ENCODE results near the gene GPR32.
"Not testable (repeated sequence)": the region's sequence is repeated elsewhere in the genome, so short reads cannot be mapped to it uniquely, and the experiment has no call there.

The GPR32 gene

DNA sequence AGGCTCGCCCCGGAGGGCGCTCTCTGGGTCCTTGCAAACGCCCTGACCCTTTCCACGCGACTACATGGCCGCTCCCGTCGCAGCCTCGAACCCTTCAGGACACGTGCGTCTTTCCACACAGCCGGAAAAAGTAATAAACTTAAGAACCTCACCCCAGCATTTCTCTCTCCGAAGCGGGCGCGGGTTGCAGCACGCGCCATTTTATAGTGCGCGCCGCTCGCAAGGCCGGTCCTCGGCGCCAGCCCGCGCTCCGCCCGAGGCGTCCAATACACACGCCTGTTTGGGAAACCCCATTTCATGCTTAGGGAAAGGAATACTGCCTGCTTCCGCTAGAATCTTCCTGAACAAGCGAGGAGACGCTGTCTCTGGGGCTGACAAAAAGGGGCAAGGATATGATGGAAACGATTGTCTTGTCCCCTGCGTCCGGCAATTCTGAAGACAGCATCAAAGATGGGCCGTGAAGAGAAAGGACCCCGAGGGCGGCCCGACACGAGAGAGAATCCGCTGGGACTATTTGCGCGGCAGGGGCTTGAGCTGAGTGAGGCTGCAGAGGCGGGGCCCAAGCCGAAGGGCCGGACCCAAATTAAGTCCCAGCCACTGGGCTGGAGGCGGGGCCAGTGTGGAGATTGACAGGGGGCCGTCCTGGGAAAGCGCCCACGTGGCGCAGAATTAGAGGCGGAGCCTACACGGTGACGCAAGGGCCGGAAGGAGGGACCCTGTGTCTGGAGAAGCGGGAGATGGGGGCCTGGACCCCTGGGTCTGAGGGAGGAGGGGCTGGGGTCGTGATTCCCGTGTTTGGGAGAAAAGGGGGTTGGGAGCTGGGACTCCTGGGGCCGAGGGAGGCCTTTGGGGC lies 34.4 kb downstream of the GPR32 start:
- peak; percentile 99 for DNase-seq

DNA sequence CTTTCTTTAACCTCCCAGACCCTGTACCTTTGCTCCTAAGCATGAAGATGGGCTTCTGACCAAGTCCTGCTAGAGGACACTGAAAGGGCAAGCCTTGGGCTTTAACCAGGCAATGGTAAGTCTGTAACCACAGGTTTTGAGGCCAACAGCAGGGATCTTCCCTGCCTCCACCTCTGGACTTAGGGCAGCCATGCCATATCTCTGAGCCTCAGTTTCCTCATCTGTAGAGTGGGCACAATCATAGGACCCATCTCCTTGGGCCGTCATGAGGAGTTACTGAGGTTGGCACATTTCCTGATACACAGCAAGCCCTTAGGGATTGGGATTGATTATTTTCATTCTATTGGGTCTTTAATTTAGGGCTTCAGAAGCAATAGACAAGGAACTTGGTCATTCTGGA lies 38.6 kb downstream of the GPR32 start:
- no peak for DNase-seq

DNA sequence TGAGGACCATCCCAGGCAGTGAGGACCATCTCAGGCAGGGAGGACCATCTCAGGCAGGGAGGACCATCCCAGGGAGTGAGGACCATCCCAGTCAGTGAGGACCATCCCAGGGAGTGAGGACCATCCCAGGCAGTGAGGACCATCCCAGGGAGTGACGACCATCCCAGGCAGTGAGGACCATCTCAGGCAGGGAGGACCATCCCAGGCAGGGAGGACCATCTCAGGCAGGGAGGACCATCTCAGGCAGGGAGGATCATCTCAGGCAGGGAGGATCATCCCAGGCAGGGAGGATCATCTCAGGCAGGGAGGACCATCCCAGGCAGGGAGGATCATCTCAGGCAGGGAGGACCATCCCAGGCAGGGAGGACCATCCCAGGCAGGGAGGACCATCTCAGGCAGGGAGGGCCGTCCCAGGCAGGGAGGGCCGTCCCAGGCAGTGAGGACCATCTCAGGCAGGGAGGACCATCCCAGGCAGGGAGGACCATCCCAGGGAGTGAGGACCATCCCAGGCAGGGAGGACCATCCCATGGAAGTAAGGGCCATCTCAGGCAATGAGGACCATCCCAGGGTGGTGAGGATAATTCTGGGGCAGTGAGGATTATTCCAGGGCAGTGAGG lies 41.5 kb downstream of the GPR32 start:
- DNase-seq: not testable (repeated sequence)

DNA sequence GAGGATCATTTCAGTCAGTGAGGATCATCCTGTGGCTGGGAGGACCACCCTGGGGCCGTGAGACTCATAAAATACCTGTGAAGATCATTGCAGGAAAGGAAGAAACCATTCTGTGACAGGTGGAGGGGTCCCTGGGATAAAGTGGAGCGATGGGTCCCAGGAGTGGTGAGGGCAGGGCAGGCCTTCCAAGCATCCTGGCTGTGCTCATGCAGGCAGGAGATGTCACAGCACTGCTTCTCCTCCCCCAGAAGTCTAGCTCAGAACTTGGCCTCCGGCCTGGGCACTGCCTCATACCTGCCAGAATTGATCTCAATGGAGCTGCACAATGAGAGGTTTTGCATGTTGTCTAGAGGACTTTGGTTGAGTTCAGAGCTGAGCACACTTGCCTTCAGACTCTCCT lies 42.2 kb downstream of the GPR32 start:
- no peak for DNase-seq

DNA sequence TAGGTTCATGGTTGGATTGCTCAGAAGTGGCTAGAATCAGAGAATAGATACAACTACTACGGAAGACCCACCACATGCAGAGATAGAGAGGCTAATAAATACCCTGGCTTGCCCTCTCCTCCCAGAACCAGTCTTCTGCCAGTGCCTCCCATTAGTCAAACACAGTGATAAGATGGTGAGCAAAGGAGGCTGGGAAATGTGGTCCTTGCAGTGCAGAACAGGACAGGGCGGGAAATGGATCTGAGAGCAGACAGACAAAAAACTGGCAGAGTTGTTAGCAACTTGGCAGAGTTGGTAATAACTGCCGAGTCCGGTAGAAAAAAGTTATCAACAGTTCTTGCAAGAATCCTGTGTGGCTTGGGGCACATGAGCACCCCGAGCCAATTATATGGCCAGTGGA lies 44.6 kb downstream of the GPR32 start:
- DNase-seq: no peak

DNA sequence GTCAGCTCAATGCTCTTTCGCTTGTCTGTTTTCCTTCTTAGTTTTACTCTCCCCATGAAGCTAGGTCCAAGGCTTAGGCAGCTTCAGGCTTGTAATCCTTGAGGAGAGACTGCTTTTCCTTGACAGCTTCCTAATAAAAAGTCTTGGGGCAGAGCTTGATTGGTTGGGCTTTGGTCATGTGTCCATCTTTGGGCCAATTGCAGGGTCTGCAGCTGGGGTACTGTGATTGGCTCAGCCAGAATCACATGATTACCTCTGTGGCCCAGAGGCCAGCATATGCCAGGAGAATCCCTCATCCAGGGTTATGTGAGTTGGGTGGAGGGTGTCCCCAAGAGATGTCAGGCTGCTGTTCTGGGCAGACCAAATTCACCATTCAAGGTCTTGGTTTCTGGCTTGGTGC lies 45.2 kb downstream of the GPR32 start:
- no peak for DNase-seq

DNA sequence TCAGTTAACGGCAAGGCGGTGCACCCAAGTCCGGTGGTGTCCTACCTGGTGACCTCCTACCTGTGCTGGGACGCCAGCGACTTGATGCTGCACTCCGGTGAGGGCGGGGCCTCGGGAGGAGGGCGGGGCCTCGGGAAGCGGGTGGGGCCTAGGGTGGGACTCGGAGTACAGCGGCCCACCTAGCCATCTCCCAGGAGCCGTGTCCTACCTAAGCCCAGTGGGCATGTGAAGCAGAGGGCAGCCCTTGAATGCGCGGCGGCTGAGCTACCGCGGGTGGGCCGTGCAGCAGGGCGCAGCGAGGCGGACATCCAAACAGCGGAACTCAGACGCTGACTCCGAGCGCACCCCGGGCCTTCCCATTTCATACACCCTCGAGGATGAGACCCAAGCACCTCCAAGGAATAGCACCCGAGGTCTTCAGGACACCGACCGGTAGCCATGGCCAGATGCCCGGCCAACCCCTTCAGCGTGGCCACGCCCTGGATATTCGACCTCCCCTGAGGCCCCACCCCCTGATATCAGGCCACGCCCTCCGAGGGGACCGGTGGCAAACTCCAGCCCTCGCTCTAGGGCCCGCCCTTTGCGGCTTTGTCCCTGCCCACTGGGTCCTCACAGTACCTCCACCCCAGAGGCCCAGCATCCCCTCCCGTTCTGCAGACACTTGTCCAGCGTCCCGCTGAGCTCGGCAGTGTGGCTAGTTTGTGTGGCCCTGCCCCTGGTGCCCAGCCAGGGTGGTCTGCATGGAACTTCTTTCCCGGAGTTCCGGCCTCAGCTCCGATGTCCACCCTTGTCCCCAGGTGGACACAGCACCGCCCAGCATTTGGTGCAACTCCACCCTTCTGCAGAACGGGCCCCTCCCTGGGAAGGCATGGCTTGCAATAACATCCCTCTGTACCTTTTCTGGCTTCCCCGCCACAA lies 47.9 kb downstream of the GPR32 start:
- DNase-seq: peak; percentile 46

DNA sequence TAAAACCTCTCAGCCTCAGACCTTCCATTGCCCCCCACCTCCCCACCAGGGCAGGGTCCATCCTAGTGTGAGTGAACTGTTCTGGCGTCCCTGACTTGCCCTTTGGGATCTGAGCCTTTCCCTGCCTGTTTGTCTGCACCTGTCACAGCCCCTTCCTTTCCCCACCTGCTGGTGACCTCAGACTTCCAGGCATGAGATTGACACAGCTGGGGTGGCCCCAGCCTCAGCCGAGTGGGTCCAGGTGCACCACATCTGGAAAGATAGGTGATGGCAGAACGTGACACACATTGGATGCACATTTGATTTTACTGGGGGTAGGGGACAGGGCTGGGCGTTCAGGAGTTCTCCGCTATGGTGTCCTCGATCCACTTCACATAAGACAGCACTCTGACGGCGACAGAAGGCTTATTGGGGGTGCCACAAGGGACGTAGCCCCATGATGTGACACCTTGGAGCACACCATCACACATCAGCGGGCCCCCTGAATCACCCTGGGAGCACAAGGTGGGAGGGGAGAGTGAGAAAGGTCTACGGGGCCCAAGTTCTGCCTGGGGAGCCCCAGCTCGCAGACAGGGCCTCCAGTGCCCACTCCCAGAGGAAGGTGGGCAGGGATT lies 48.7 kb downstream of the GPR32 start:
- no peak for DNase-seq

DNA sequence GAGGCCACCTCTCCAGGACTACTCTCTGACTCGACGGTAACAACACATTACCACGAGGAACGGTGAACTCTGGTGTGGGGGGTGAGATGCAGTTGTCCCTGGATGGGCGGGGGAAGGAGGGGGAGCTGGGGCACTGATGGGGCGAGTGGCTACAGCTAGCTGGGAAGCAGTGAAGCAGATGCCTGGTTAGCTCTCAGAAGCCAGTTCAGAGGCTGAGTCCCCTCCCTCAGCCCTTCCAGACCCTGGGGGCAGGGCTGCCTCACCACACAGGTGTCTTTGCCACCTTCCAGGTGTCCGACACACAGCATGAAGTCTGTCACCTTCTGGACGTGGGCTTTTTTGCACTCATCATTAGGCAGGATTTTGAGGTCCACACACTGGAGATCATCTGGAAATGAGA lies 49.4 kb downstream of the GPR32 start:
- no peak for DNase-seq

DNA sequence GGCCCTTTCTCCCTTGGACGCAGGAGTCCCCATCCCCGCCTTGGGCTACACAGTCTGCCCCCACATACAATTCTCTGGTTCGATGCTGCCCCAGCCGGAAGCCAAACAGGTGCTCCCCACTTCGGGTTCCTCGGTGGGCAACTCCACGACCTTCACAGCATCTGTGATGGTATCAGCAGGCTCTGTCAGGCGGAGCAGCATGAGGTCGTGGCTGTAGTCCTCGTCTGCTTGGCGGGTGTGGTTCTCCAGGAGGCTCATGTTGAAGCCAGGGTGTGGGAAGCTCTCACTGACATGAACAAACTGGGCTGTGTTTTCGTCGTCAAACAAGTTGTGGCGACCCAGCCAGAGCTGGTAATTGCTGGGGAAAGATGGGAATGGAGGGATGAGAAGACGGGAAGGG lies 49.8 kb downstream of the GPR32 start:
- no peak for DNase-seq

DNA sequence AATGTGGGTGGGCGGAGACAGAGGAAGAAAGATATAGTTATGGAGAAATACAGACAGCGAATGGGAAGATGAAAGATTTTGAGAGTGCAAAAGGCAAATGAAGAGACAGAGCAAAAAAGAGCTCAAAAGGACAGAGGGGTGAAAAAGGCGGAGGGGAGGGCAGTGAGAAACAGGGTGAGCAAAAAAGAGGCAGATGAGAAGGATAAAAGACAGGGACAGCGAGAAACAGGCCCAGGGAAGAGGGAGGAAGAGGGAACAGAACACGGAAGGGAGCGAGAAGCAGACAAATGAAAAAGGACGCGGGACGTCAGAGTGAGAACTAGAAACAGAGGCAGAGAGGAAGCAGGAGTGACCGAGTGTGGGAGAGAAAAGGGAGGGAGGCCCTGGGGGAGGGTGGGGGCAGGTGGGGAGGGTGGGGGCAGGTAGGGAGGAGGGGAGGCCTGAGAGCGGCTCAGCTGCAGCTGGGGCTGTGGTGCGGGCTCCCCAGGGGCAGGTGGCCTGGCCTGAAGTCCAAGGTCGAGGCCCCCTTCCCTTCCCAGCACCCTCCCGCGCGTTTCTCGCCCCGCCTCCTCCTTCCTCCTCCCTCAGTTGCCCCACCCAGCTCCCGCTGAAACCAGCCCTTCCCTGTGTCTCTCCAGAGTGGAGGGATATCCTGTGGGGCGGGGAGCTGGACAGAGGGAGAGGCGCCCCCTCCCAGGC lies 50.4 kb downstream of the GPR32 start:
- no peak for DNase-seq

DNA sequence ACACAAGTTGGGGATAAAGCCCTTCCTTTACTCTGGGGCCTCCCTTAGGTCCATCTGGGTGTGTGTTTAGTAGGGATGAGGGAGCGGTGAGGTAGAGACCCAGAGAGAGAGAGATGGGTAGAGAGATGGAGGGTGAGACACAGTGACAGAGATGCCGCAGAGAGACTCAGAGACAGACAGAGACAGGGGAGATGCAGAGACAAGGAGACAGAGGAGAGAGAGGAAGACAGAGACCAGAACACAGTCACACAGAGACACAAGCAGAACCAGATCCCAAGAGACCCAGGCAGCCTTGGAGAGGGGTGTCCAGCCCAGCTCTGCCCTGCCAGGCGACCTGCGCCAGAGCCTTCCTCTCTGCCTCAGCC lies 51.0 kb downstream of the GPR32 start:
- DNase-seq: no peak
